NCI-H510A treated with DMSO at 0.1 percent for 48 hours (cell line): ENCODE results near the gene TAP1.
"Not testable (repeated sequence)": the region's sequence is repeated elsewhere in the genome, so short reads cannot be mapped to it uniquely, and the experiment has no call there.

ENCODE experiments used
- DNase-seq: peaks from one replicate; lab custom pipeline; 2025; lab: John Stamatoyannopoulos, UW

TAP1 gene, protein sequence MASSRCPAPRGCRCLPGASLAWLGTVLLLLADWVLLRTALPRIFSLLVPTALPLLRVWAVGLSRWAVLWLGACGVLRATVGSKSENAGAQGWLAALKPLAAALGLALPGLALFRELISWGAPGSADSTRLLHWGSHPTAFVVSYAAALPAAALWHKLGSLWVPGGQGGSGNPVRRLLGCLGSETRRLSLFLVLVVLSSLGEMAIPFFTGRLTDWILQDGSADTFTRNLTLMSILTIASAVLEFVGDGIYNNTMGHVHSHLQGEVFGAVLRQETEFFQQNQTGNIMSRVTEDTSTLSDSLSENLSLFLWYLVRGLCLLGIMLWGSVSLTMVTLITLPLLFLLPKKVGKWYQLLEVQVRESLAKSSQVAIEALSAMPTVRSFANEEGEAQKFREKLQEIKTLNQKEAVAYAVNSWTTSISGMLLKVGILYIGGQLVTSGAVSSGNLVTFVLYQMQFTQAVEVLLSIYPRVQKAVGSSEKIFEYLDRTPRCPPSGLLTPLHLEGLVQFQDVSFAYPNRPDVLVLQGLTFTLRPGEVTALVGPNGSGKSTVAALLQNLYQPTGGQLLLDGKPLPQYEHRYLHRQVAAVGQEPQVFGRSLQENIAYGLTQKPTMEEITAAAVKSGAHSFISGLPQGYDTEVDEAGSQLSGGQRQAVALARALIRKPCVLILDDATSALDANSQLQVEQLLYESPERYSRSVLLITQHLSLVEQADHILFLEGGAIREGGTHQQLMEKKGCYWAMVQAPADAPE

DNA sequence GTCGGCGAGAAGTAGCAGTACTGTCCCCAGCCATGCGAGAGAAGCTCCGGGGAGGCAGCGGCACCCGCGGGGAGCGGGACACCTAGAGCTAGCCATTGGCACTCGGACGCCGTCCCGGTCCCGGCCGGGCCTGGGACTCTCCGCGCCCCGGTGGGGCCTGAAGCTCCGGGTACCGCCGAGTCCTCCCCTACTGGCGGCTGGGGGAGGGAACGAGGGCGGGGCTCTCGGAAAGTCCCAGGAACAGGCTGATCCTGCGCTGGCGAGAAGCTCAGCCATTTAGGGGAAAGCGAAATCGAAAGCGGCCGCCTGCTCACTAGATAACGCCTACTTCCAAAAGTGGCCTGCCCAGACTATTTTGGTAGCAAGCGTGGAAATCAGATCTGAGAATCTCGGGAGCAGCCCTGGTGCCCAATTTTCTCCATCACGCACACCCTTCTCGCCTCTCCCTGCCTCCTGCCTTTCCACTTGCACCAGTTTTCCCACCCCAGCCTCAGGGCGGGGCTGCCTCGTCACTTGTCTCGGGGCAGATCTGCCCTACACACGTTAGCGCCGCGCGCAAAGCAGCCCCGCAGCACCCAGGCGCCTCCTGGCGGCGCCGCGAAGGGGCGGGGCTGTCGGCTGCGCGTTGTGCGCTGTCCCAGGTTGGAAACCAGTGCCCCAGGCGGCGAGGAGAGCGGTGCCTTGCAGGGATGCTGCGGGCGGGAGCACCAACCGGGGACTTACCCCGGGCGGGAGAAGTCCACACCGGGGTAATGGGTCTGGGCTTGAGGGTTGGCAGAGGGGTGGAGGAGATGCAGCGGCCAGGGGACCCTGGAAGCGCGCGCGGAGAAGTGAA, at the start of gene TAP1, which contains the start of gene PSMB9:
Gene TAP1, minus strand, starts transcription at position 164 of the 835 bp plus-strand sequence. Its CDS starts 68 bp downstream, at position 96.
Gene PSMB9, plus strand, starts transcription at position 652 of the 835 bp plus-strand sequence. Its CDS starts 38 bp downstream, at position 690.
- DNase-seq, result peak; percentile 90

DNA sequence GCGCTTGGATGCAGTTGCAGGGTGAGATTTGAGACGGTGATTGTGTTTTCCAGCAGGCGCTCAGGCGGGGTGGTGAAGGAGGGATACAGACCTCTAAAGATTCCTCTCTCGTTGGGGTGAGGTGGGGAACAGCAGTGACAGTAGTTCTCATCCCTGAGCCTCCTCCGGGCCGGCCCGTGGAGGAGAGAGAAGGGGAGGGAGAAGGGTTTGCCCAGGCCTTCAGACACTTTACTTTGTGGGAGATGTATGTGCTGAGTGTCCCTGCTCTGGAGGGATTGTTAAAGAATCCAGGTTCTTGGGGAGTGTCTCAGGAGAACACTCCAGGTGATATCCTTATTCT, 41.5 kb upstream of the TAP1 start:
- DNase-seq, result no peak

DNA sequence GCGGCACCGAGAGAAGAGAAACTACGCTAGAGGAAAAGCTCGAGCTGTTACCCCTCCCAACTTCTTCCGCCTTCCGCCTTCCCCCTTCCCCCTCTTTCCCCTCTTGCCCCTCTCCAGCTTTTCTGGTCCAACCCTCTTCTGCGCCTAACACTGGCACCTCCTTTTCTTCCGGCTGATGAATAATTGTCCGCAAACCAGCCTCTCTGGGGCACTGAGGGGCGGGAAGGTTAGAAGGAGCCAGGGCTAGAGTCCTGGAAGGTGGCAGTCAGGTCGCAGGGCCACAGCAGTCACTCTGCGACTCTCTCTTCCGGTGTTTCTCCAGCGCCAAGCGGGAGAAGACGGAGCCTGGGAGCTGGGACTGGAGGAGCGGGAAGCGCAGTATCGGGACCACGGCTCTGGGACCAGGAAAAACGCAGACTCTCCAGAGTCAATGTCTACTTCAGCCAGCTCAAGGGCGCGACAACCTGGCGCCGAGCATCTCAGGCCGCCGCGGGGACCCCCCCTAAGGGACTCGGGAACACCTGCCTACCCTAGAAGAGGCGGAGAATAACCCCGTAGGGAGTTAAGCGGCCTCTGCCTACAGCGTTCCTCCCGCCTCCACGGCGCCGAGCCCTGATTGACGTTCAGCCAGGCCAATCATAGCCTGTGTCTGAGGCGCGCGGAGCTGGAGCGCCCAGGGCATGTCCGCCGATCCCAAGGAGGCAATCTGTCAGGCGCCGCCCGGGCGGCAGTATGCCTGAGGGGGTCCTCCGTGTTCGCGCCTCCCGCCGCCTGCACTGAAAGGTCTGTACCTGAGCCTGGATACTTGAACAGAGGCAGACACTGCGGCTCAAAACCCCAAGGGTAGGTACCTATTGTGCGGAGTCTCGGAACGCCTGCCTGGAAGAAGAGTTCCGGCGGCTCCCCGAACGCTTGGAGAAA, 40.8 kb upstream of the TAP1 start:
- DNase-seq, result peak; percentile 96

DNA sequence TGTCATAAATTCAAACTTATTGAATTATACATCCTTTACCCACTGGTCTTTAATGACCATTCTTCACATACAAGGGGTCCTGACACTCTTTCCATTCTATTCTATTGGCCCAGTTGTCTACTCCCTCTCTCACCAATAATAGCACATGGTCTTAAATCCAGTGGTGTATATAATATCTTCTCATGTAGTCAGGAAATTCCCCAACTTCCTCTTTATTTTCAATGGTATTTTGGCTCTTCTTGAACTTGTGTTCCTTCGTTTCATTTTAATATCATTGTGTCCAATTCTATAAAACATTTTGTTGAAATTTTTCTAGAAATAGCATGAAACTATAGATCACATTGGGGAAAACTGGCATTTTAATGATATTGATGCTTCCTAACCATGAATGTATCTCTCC, 37.3 kb upstream of the TAP1 start:
- DNase-seq, result no peak

- no peak for DNase-seq
Measured at GRCh38 chr6:32889533-32889932, 36.0 kb upstream of the TAP1 start.

DNA sequence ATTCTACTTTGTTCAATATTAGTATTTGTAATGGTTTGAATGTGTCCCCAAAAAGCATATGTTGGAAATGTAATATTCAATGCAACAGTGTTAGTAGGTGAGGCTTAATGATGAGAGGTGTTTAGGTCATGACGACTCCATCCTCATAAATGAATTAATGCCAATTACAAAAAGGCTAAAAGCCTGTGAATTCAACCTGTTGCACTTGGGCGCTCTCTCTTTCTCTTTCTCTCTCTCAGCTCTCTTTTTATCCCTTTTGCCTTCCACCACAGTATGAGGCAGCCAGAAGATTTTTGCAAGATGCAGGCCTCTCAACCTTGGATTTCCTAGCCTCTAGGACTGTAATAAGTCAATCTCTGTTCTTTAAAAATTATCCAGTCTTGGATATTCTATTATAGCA, 35.1 kb upstream of the TAP1 start:
- no peak for DNase-seq

DNA sequence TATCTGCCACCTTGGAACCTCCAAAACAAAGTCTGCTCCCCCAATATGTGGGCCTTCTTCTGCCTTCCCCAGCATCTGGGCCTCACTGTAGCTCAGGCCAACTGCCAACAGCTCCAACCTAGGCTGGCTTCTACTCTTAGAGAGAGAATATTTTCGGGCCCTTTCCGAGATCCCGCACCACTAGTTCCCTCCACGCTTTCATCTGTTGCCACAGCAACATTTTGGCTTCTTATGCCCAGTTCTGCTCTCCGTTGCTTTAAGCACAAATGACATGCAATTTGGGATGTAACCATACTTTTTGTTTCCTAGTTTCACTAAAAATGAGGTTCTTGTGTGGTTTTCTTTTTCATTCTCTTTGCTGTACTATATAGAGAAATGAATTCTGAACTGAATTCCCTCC, 34.1 kb upstream of the TAP1 start:
- no peak for DNase-seq

DNA sequence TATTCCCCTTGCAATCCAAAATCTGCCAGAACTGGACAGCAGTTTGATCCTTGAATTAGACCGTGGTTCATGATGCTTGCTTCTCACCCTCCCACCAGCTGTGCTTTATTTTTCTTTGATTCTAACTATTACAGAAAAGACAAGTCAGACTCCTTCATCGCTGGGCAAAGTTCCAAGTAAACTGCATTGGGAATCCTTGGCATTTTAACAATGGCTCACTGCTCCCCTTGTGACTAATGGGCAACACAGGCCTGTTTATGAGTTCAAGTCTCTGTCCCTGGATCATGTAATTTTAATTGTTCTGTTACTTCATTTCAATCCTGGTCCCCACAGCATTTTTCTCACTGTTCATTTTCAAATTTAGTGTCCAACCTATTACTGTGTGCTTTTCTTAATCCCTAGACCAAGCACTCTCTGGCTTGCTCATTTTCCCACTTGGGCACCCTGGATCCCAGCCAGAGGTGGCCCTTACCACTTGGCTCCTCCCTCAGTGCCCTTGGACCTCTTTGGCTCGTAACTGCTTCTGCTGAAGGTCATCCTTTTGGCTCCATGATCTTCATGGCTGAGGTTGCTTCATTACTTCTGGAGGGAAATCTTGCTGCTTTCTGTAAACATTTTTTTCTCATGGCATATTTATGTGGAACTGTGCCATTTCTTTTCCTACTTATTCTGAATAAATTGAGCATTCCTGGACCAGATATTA, 33.3 kb upstream of the TAP1 start:
- DNase-seq, result no peak

DNA sequence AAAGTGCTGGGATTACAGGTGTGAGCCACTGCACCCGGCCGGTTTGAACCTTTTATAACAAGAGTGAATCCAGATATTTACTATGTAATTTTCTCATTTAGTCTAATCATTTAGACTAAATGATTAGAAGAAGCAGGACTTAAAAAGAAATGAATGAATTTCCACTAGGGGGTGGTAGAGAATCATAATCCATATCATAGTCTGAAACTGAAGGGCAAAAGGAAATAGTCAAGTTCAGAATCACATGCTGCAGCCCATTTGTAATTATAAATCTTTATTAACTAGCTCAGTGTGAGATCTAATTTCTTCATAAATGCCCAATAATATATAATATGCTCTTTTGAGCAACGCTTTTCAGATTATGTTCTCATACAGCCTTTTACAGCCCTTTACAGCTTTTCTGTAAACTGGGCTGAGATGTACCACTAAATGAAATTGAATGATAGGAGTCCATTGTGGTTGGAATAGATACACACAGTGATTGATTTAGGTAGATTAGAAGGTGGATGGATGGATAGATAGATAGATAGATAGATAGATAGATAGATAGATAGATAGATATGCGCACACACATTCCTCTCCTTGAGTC, 32.3 kb upstream of the TAP1 start:
- peak; percentile 79 for DNase-seq

DNA sequence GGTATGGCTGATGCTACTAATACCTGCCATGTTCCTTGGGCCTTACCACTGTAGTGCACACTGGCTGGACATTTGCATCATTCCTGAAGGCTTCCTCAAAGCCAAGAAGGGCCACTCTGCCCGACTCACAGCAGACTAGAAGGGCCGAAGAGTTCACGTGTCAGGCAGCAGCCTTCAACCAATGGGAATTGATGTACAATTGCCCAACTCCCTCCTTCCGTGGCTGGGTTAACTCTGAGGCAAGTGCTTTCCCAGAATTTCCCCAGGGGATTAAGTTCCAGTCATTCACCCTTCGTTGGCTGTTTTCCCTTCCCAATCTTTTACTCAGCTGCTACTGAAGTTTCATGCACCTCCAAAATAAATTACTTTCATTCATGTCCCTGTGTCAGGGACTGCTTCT, 30.3 kb upstream of the TAP1 start:
- DNase-seq, result no peak

DNA sequence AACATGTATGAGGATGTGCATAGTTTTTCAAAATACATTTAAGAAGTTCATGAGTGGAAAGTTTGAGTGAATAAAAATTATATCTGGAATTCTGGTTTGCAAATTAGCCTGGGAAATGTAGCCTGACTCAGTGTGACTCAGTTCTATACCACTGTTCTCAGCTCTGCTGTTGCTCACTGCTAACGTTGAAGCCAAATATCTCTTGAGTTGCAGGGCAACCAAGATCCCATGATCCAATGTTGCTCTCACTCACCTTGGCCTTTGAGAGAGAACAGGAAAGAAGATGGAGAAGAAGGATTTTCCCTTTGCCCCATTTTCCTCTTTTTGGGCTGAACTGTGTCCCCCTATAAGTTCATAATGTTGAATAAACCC, 29.4 kb upstream of the TAP1 start:
- no peak for DNase-seq

- not testable (repeated sequence) for DNase-seq
Measured at GRCh38 chr6:32880962-32881361, 27.5 kb upstream of the TAP1 start.

- DNase-seq, result no peak
Measured at GRCh38 chr6:32879691-32880090, 26.2 kb upstream of the TAP1 start.

DNA sequence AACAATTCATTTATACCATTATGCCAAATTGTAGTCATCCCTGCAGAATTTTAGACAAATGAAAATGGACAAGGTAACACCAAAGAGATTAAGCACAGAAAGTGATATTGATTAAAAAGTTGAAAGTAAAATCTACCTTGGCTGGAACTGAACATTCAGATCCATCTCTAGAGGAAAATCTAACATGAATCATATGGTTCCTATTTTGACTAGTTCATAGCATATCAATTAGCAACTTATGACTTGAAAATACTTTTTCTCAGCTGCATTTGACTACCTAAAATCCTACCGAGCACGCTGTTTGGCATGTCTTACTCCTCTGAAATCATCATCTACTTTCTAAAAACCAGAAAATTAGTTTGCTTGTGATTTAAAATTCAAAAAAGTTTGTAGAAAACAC, 23.1 kb upstream of the TAP1 start:
- DNase-seq, result no peak

DNA sequence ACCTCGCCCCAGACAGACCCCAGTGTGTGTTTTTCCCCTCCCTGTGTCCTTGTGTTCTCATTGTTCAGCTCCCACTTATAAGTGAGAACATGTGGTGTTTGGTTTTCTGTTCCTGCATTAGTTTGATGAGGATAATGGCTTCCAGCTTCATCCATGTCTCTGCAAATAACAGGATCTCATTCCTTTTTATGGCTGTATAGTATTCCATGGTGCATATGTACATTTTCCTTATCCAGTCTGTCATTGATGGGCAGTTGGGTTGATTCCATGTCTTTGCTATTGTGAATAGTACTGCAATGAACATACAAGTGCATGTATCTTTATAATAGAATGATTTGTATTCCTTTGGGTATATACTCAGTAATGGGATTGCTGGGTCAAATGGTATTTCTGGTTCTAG, 20.4 kb upstream of the TAP1 start:
- DNase-seq, result not testable (repeated sequence)

DNA sequence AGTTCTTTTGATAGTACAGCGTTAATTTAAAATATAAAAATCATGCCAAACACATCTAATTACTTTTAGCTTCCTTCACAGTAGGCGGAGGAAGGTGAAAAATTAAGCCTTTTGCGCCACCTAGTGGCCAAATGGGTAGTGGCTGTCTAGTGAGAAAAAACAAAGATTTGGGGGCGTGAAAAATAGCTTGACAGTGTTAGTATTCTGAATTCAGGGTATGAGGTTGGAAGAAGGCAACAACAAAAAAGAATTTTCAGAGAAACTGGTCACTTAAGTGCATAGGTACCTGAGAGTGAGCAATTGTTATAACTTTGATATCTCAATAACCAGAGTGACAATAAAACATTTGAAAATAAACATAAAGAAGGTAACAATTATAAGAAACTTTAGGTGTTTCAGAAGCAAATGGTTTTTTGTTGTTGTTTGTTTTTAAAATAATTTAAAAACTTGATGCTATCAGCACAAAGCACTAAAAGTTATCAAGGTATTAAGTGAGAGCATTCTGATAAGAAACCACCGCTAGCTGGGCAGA, 14.8 kb upstream of the TAP1 start:
- DNase-seq, result peak; percentile 75

- DNase-seq, result no peak
Measured at GRCh38 chr6:32867554-32868256, 14.2 kb upstream of the TAP1 start.

DNA sequence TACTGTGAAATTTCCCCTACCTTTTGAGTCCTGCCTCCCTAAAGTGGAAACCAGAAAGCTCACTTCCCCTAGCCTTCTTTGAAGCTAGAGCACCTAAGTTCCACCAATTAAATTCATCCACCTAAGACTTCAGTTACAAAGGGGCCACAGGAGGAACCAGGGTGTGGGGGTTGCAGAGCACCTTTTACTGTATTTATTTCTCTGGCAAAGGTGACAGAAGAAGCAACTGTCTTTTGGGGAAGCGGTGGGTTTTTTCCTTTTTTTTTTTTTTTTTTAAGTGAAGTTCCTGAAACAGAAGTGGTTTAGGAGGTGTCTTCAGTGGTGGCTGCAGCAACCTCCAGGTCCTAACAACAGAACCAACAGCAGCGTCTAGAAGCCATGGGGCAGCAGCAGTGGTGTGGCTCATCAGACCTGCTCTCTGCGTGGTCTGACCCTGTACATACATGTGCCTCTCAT, 13.5 kb upstream of the TAP1 start:
- DNase-seq, result no peak

GRCh38 chr6:32865724-32866443, 12.4 kb upstream of the TAP1 start:
- no peak for DNase-seq
